Measurements from ENCODE around the gene CPA4.
"Not testable (repeated sequence)": the region's sequence is repeated elsewhere in the genome, so short reads cannot be mapped to it uniquely, and the experiment has no call there.

Gene CPA4

DNA sequence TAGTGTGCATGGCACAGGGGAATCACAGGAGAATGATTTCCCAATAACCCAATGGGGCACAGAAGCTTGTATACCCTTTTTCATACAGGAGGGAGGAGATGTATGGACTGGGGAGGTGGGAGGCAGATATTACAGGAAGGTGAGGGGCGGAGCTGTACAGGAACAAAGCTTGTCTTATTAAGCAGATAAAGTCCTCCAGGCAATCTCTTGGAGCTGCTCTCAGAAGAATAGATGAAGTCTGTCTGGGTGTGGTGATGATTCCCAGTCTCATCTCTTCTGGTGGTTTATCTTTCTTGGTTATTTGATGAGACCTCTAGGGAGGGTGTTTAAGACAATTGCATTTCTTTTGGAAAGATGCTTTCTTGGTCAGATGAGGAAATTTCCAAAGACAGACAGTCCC lies 26.6 kb downstream of the CPA4 start:
- TF ChIP-seq, protein P1, sequence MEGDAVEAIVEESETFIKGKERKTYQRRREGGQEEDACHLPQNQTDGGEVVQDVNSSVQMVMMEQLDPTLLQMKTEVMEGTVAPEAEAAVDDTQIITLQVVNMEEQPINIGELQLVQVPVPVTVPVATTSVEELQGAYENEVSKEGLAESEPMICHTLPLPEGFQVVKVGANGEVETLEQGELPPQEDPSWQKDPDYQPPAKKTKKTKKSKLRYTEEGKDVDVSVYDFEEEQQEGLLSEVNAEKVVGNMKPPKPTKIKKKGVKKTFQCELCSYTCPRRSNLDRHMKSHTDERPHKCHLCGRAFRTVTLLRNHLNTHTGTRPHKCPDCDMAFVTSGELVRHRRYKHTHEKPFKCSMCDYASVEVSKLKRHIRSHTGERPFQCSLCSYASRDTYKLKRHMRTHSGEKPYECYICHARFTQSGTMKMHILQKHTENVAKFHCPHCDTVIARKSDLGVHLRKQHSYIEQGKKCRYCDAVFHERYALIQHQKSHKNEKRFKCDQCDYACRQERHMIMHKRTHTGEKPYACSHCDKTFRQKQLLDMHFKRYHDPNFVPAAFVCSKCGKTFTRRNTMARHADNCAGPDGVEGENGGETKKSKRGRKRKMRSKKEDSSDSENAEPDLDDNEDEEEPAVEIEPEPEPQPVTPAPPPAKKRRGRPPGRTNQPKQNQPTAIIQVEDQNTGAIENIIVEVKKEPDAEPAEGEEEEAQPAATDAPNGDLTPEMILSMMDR (IDR thresholded peaks at IDR 0.05; ENCODE audit: borderline replicate concordance, insufficient read depth, low read depth, low read length), result no peak
- H3K4me3 ChIP-seq (ENCODE audit: low read depth, low read length), result no peak overlapping the region

DNA sequence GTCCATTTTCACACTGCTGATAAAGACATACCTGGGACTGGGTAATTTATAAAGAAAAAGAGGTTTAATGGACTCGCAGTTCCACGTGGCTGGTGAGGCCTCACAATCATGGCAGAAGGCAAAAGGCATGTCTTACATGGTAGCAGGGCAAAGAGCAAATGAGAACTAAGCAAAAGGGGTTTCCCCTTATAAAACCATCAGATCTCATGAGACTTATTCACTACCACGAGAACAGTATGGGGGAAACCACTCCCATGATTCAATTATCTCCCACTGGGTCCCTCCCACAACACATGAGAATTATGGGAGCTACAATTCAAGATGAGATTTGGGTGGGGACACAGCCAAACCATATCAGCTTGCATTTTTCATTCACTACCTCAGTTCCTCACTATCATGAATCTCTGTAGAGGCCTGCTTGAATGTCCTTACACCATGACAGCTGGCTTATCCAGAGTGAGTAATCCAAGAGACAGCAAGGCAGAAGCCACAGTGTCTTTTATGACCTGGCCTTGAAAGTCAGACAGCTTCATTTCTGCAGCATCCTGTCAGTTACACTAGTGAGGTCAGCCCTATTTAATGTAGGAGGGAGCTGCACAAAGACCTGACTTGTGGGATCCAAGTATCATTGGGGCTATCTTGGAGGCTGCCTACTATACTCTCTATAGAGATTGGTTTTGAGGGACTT lies 28.7 kb downstream of the CPA4 start:
- H3K4me3 ChIP-seq (ENCODE audit: low read depth, low read length), result not testable (repeated sequence)

DNA sequence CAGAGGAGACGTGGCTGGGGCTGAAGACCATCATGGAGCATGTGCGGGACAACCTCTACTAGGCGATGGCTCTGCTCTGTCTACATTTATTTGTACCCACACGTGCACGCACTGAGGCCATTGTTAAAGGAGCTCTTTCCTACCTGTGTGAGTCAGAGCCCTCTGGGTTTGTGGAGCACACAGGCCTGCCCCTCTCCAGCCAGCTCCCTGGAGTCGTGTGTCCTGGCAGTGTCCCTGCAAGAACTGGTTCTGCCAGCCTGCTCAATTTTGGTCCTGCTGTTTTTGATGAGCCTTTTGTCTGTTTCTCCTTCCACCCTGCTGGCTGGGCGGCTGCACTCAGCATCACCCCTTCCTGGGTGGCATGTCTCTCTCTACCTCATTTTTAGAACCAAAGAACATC lies 29.7 kb downstream of the CPA4 start:
- H3K4me3 ChIP-seq (ENCODE audit: low read depth, low read length), result no peak overlapping the region
- TF ChIP-seq, protein P1 (IDR thresholded peaks at IDR 0.05; ENCODE audit: borderline replicate concordance, insufficient read depth, low read depth, low read length), result no peak

DNA sequence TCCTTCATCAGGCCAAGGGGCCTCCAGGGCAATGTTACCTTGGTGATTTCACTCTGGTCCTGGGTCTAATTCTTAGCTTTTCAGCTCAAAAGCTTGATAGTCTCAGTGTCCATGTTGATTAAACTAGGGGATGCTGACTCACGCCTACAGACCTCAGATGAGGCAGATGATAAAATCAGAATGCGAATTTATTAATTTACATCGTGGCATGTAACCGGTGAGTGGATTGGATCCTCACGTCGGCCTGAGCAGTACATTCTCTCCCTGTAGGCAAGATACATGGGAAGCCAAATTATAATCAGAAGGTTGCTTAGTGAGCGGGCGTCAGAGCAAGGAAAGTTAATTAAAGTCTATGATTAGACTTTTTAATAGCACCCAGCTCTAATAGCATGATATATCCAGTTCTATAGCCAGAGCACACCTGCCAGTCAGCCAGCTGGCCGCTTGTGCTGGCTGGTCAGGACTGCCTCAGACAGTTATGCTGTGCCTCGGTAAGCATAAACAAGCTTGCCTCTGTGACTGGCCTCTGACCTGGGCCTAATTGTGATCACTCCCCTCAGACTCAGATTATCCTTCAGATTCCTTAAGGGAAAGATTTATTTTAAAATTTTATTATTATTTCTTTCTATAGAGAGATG lies 31.5 kb downstream of the CPA4 start:
- no peak overlapping the region for H3K4me3 ChIP-seq (ENCODE audit: low read depth, low read length)
- TF ChIP-seq, protein P1 (IDR thresholded peaks at IDR 0.05; ENCODE audit: borderline replicate concordance, insufficient read depth, low read depth, low read length), result no peak

DNA sequence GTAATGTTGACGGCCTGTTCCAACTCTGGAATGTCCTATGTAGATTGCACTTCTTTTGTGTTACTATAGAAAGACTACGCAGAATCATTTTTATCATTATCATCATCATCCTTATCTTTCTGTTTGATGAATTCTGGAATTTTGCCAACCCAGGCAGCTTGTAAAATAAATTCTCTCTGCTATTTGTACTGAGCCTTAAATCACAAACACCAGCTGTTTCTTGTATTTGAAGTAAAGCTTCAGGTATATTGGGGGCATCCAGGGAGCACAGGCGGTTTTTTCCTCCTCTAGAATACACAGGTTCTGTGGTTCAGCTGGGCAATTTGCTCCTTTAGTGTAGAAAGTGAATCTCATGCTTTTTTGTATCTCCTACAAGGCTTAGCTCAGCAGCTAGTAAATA lies 36.7 kb downstream of the CPA4 start:
- no peak overlapping the region for H3K4me3 ChIP-seq (ENCODE audit: low read depth, low read length)
- TF ChIP-seq, protein P1 (IDR thresholded peaks at IDR 0.05; ENCODE audit: borderline replicate concordance, insufficient read depth, low read depth, low read length), result no peak

DNA sequence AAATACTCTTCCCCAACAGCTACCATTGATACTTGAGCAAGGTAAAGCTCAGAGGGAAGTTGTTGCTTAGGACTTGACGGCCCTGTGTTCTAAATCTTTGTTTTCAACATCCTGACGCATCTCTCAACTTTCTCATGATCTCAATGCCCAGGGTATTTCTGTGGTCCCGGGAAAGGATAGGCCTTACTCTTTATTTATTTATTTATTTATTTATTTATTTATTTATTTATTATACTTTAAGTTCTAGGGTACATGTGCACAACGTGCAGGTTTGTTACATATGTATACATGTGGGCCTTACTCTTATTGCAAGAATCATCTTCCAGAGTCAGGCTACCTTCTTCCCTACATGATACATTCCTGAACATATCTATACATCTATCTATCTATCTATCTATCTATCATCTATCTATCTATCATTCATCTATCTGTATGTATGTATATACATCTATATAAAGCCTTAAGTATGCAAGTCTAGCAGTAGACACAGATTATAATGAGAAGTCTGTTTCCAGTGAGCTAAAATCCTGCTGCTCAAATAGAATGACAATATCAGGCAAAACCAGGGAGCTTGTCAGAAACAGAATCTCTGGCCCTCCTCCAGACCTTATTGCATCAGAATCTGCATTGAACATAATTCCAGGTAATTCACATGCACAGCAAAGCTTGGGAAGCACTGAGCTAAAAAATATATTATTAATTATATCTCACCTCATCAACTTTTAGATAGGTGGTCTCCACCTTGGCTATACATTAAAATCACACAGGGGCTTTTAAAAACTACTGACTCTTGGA lies 39.5 kb downstream of the CPA4 start:
- H3K4me3 ChIP-seq (ENCODE audit: low read depth, low read length), result no peak overlapping the region
- TF ChIP-seq, protein P1 (IDR thresholded peaks at IDR 0.05; ENCODE audit: borderline replicate concordance, insufficient read depth, low read depth, low read length), result no peak

DNA sequence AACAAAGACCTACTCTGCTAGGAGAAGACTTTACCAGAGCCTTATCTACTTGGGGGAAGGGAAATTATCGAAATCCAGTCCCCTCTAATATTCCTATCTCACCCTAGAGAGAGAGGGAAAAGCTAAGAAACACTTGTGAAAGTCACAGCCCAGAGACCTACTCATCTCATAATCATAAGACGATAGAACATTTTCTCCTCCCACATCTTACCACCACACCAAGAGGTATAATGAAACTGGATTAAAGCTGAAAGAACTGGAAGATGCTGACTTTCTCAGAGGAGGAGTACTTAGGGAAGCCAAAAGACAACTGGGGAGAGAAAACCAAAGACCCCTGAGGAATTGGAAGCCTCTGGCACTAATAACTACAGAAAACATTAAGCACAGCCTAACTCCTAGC lies 40.9 kb downstream of the CPA4 start:
- TF ChIP-seq, protein P1 (IDR thresholded peaks at IDR 0.05; ENCODE audit: borderline replicate concordance, insufficient read depth, low read depth, low read length), result no peak
- H3K4me3 ChIP-seq (ENCODE audit: low read depth, low read length), result no peak overlapping the region

Measured in GM12875 (cell line).